Adrenal gland (tissue), 5 donors: ENCODE results near the gene STARD7.

Source experiments
- POLR2A ChIP-seq, 2 donors: fragments of 450-650 bp; IDR thresholded peaks; one replicate each; pipeline ENCODE4 v1.6.1; 2017; ENCODE audit warnings: antibody characterized with exemption in 2 of 2, mild to moderate bottlenecking in 2 of 2, moderate library complexity in 1 of 2
- TF ChIP-seq, protein P1 (sequence below), 6 experiments: fragments of 450-650 bp in 4 of 6; fragments of 200-600 bp in 2 of 6; sonication (generic) in 1 of 6; IDR thresholded peaks; 1 replicate in 5 of 6; 2 replicates in 1 of 6; pipeline versions ENCODE4 v1.5.1 to v1.8.0; 2016 to 2021; ENCODE audit warnings: antibody characterized with exemption in 6 of 6, mild to moderate bottlenecking in 2 of 6, moderate library complexity in 1 of 6
- donor health status: DM: no; HTN: no; CAD: no.

DNA sequence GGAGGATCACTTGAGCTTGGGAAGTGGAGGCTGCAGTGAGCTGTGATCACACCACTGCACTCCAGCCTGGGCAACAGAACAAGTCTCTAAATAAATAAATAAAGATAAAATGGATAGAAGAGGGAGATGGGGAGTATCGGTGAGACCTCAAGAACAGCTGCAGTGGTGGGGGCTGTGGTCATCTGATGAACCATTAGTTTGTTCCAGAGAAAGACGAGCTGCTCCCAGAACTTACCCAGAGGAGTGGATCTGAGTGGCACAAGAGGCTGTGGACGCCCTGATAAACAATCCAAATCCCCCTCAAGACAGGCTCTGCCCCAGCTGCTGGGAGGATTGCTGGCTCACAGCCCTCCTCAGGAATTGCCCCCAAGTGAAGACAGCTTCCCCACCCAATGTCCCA is 30.5 kb upstream of the STARD7 start:
- TF ChIP-seq, protein P1, sequence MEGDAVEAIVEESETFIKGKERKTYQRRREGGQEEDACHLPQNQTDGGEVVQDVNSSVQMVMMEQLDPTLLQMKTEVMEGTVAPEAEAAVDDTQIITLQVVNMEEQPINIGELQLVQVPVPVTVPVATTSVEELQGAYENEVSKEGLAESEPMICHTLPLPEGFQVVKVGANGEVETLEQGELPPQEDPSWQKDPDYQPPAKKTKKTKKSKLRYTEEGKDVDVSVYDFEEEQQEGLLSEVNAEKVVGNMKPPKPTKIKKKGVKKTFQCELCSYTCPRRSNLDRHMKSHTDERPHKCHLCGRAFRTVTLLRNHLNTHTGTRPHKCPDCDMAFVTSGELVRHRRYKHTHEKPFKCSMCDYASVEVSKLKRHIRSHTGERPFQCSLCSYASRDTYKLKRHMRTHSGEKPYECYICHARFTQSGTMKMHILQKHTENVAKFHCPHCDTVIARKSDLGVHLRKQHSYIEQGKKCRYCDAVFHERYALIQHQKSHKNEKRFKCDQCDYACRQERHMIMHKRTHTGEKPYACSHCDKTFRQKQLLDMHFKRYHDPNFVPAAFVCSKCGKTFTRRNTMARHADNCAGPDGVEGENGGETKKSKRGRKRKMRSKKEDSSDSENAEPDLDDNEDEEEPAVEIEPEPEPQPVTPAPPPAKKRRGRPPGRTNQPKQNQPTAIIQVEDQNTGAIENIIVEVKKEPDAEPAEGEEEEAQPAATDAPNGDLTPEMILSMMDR (IDR thresholded peaks at IDR 0.05) = no peak
- no peak for TF ChIP-seq POLR2A (IDR thresholded peaks at IDR 0.05)
